ENCODE data around the gene SLC22A12.

Gene SLC22A12

DNA sequence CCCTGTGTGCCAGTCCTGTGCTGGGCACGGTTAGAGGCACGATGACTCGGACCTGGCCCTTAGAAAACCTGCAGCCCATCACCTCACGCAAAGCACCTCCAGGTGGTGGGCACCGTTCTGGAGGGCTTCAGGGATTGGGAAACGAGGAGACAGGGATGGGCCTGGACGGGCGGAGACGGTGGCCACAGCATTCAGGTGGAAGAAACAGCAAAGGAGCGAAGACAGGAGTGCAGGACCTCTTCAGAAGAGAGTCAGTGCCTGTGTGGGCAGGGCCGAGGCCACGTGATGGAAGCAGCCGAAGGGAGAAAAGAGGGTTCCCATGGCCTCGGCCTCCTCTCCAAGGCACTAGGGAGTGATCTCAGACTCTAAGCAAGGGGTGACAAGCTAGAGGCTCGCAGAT lies 8.1 kb upstream of the SLC22A12 start:
- 86% methylated on average over 15 of the region's 15 CpGs for WGBS
- no peaks in the 10 kb centered on the region for H3K4me1 ChIP-seq (ENCODE audit: control insufficient read depth, insufficient read depth, low read depth, low read length)
- H3K36me3 ChIP-seq (ENCODE audit: control insufficient read depth in 1 of 2, insufficient read depth in 2 of 2, low read depth in 1 of 2, low read length in 2 of 2): no peaks in the 10 kb centered on the region
- H2BK120ac ChIP-seq (ENCODE audit: low read depth, low read length): no peak overlapping the region
- no peak overlapping the region for H3K14ac ChIP-seq (ENCODE audit: low read length in 2 of 2)
- H2AK5ac ChIP-seq (ENCODE audit: low read length, severe bottlenecking): no peak overlapping the region
- H3K4ac ChIP-seq (ENCODE audit: low read depth in 1 of 2, low read length in 2 of 2): no peak overlapping the region
- peaks cover 5% of the 10 kb centered on the region for H3K9me3 ChIP-seq (ENCODE audit: control insufficient read depth, low read length)
- no peak overlapping the region for H3K4me3 ChIP-seq (ENCODE audit: insufficient read depth in 1 of 2, low read depth in 1 of 2, low read length in 2 of 2)
- H3K27me3 ChIP-seq (ENCODE audit: control insufficient read depth in 1 of 2, insufficient read depth in 1 of 2, low read length in 2 of 2): peaks cover 13 to 14% of the 10 kb centered on the region in 2 experiments
- no peak overlapping the region for H3K18ac ChIP-seq (ENCODE audit: low read depth in 1 of 2, low read length in 2 of 2)
- peak overlapping the region; percentile 17 for H3K9ac ChIP-seq (ENCODE audit: low read length)
- no peak overlapping the region for H2BK15ac ChIP-seq (ENCODE audit: low read depth, poor library complexity, severe bottlenecking)
- no peak overlapping the region for H2BK5ac ChIP-seq (ENCODE audit: low read depth, low read length, poor library complexity, severe bottlenecking)
- H3K27ac ChIP-seq (ENCODE audit: low read length, poor library complexity, severe bottlenecking): no peak overlapping the region
- no peak overlapping the region for H2BK12ac ChIP-seq (ENCODE audit: low read length in 2 of 2)
- no peak overlapping the region for H2AFZ ChIP-seq (ENCODE audit: low read depth, low read length)
- H3K79me1 ChIP-seq (replicated peaks; ENCODE audit: low read length, poor library complexity, severe bottlenecking): no peaks in the 10 kb centered on the region
- DNase-seq: no peak
- H3K23ac ChIP-seq (ENCODE audit: low read length in 2 of 2): no peak overlapping the region
- no peak overlapping the region for H3K4me2 ChIP-seq (ENCODE audit: low read length, poor library complexity, severe bottlenecking)
- no peak overlapping the region for H4K8ac ChIP-seq (ENCODE audit: low read length)
- H4K91ac ChIP-seq (ENCODE audit: low read length): no peak overlapping the region

DNA sequence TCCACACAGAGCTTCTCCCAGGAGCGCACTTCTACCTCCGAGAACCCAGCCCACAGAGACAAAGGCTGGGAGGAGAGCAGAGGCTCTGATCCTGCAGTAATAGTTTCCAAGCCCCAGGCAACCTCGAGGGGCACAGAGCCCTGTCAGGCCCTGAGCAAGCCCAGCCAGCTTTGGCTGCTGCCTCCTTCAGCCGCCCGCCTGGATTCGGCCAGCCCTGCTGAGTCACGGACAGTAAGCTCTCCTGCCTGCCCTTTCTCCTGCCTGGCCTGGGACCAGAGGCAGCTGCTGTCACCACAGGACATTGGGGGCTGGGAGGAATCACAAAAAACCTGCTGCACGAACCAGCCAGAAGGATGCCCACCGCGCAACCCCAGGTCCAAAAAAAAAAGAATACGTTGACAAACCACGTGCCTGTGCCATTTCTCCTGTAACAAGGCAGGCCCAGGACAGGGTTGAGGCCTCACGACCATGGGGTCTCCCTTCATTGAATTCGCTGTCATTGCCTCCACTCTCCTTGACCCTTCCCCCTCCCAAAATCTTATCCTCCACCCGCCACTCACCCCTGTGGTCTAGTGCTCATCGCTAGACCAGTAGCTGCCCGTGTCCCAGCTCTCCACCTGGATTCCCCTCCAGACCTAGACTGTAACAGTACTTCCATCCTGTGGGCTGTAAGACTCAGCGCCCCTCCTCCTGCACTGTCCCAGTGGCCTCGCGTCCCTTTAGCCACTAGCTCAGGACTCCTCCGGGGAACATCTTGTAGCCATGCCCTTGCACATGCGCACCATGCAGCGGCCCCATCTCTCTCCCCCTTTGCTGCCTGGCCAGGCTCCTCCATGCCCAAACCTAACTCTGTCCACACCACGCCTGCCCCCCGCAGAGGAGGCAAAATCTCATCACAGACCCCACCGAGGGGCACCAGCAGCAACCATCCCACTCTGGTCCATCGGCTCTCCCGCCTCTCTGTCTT lies 7.4 kb upstream of the SLC22A12 start:
- H3K27ac ChIP-seq (ENCODE audit: low read length, poor library complexity, severe bottlenecking): no peak overlapping the region
- peak; percentile 3 for DNase-seq
- H3K79me1 ChIP-seq (replicated peaks; ENCODE audit: low read length, poor library complexity, severe bottlenecking): no peaks in the 10 kb centered on the region
- H2AK5ac ChIP-seq (ENCODE audit: low read length, severe bottlenecking): no peak overlapping the region
- no peak overlapping the region for H2BK15ac ChIP-seq (ENCODE audit: low read depth, poor library complexity, severe bottlenecking)
- no peak overlapping the region for H2BK120ac ChIP-seq (ENCODE audit: low read depth, low read length)
- peak overlapping the region; percentile 17 for H3K9ac ChIP-seq (ENCODE audit: low read length)
- H3K23ac ChIP-seq (ENCODE audit: low read length in 2 of 2): no peak overlapping the region
- 82% methylated on average over 28 of the region's 28 CpGs for WGBS
- no peak overlapping the region for H2AFZ ChIP-seq (ENCODE audit: low read depth, low read length)
- H3K4me2 ChIP-seq (ENCODE audit: low read length, poor library complexity, severe bottlenecking): no peak overlapping the region
- H3K14ac ChIP-seq (ENCODE audit: low read length in 2 of 2): no peak overlapping the region
- H3K4me3 ChIP-seq (ENCODE audit: insufficient read depth in 1 of 2, low read depth in 1 of 2, low read length in 2 of 2): no peak overlapping the region
- H2BK5ac ChIP-seq (ENCODE audit: low read depth, low read length, poor library complexity, severe bottlenecking): no peak overlapping the region
- H3K36me3 ChIP-seq (ENCODE audit: control insufficient read depth in 1 of 2, insufficient read depth in 2 of 2, low read depth in 1 of 2, low read length in 2 of 2): no peaks in the 10 kb centered on the region
- H3K18ac ChIP-seq (ENCODE audit: low read depth in 1 of 2, low read length in 2 of 2): no peak overlapping the region
- H3K9me3 ChIP-seq (ENCODE audit: control insufficient read depth, low read length): peaks cover 12% of the 10 kb centered on the region
- H3K27me3 ChIP-seq (ENCODE audit: control insufficient read depth in 1 of 2, insufficient read depth in 1 of 2, low read length in 2 of 2): peaks cover 7 to 13% of the 10 kb centered on the region in 2 experiments
- no peak overlapping the region for H2BK12ac ChIP-seq (ENCODE audit: low read length in 2 of 2)
- no peak overlapping the region for H4K8ac ChIP-seq (ENCODE audit: low read length)
- no peaks in the 10 kb centered on the region for H3K4me1 ChIP-seq (ENCODE audit: control insufficient read depth, insufficient read depth, low read depth, low read length)
- H4K91ac ChIP-seq (ENCODE audit: low read length): no peak overlapping the region
- no peak overlapping the region for H3K4ac ChIP-seq (ENCODE audit: low read depth in 1 of 2, low read length in 2 of 2)

DNA sequence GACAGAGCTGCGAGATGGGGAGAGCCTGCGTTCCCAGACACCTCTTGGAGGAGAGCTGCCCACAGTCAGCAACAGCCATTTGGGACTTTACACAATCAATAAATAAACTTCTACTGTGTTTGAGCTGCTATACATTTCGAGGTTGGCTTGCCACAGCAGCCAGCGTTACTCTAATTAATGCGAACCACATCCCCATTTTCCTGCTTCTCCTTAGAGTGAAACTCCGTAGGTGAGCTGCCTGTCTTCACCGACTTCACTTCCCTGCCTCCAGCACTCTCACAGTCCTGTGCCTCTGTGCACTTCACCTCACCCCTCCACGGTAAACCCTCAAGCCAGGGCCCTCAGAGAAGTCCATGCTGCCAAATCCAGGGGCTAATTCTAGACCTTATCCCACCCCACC lies 5.9 kb upstream of the SLC22A12 start:
- DNase-seq: no peak
- H3K27me3 ChIP-seq (ENCODE audit: control insufficient read depth in 1 of 2, insufficient read depth in 1 of 2, low read length in 2 of 2): peaks cover 0 to 12% of the 10 kb centered on the region in 2 experiments
- no peak overlapping the region for H3K4ac ChIP-seq (ENCODE audit: low read depth in 1 of 2, low read length in 2 of 2)
- no peak overlapping the region for H2BK120ac ChIP-seq (ENCODE audit: low read depth, low read length)
- no peak overlapping the region for H4K91ac ChIP-seq (ENCODE audit: low read length)
- no peak overlapping the region for H3K4me2 ChIP-seq (ENCODE audit: low read length, poor library complexity, severe bottlenecking)
- peaks cover 15% of the 10 kb centered on the region for H3K9me3 ChIP-seq (ENCODE audit: control insufficient read depth, low read length)
- H2BK12ac ChIP-seq (ENCODE audit: low read length in 2 of 2): no peak overlapping the region
- no peak overlapping the region for H2AK5ac ChIP-seq (ENCODE audit: low read length, severe bottlenecking)
- no peak overlapping the region for H4K8ac ChIP-seq (ENCODE audit: low read length)
- no peaks in the 10 kb centered on the region for H3K4me1 ChIP-seq (ENCODE audit: control insufficient read depth, insufficient read depth, low read depth, low read length)
- no peak overlapping the region for H2AFZ ChIP-seq (ENCODE audit: low read depth, low read length)
- no peak overlapping the region for H3K4me3 ChIP-seq (ENCODE audit: insufficient read depth in 1 of 2, low read depth in 1 of 2, low read length in 2 of 2)
- no peaks in the 10 kb centered on the region for H3K79me1 ChIP-seq (replicated peaks; ENCODE audit: low read length, poor library complexity, severe bottlenecking)
- no peak overlapping the region for H3K23ac ChIP-seq (ENCODE audit: low read length in 2 of 2)
- H2BK15ac ChIP-seq (ENCODE audit: low read depth, poor library complexity, severe bottlenecking): no peak overlapping the region
- H3K14ac ChIP-seq (ENCODE audit: low read length in 2 of 2): no peak overlapping the region
- H2BK5ac ChIP-seq (ENCODE audit: low read depth, low read length, poor library complexity, severe bottlenecking): no peak overlapping the region
- H3K9ac ChIP-seq (ENCODE audit: low read length): no peak overlapping the region
- H3K36me3 ChIP-seq (ENCODE audit: control insufficient read depth in 1 of 2, insufficient read depth in 2 of 2, low read depth in 1 of 2, low read length in 2 of 2): no peaks in the 10 kb centered on the region
- H3K18ac ChIP-seq (ENCODE audit: low read depth in 1 of 2, low read length in 2 of 2): no peak overlapping the region
- H3K27ac ChIP-seq (ENCODE audit: low read length, poor library complexity, severe bottlenecking): no peak overlapping the region
- 79% methylated on average over 7 of the region's 8 CpGs for WGBS

DNA sequence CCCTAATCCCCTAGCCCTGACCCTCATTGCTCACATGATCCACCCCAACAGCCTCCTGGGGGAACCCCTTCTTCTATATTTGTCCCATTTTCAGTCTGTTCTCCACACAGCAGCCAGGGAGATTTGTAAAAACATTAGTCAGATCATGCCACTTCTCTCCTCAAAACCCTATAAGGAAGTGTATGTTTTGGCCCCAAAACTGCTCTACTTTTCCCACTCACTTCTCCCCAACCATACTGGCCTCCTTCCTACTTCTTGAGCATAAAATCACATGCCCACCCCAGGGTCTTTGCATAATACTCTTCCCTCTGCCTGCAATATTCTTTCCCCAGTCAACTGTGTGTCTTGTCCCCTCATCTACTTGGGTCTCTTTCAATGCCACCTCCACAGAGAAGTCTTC lies 4.7 kb upstream of the SLC22A12 start:
- H3K9me3 ChIP-seq (ENCODE audit: control insufficient read depth, low read length): peaks cover 15% of the 10 kb centered on the region
- no peaks in the 10 kb centered on the region for H3K36me3 ChIP-seq (ENCODE audit: control insufficient read depth in 1 of 2, insufficient read depth in 2 of 2, low read depth in 1 of 2, low read length in 2 of 2)
- no peak overlapping the region for H3K18ac ChIP-seq (ENCODE audit: low read depth in 1 of 2, low read length in 2 of 2)
- no peaks in the 10 kb centered on the region for H3K79me1 ChIP-seq (replicated peaks; ENCODE audit: low read length, poor library complexity, severe bottlenecking)
- H2AFZ ChIP-seq (ENCODE audit: low read depth, low read length): no peak overlapping the region
- H3K4ac ChIP-seq (ENCODE audit: low read depth in 1 of 2, low read length in 2 of 2): no peak overlapping the region
- no peak overlapping the region for H3K27ac ChIP-seq (ENCODE audit: low read length, poor library complexity, severe bottlenecking)
- H3K23ac ChIP-seq (ENCODE audit: low read length in 2 of 2): no peak overlapping the region
- H4K91ac ChIP-seq (ENCODE audit: low read length): no peak overlapping the region
- H3K27me3 ChIP-seq (ENCODE audit: control insufficient read depth in 1 of 2, insufficient read depth in 1 of 2, low read length in 2 of 2): peaks cover 0 to 7% of the 10 kb centered on the region in 2 experiments
- no peaks in the 10 kb centered on the region for H3K4me1 ChIP-seq (ENCODE audit: control insufficient read depth, insufficient read depth, low read depth, low read length)
- no peak overlapping the region for H2BK120ac ChIP-seq (ENCODE audit: low read depth, low read length)
- DNase-seq: no peak
- H3K9ac ChIP-seq (ENCODE audit: low read length): no peak overlapping the region
- no peak overlapping the region for H3K14ac ChIP-seq (ENCODE audit: low read length in 2 of 2)
- no peak overlapping the region for H3K4me3 ChIP-seq (ENCODE audit: insufficient read depth in 1 of 2, low read depth in 1 of 2, low read length in 2 of 2)
- H4K8ac ChIP-seq (ENCODE audit: low read length): no peak overlapping the region
- no peak overlapping the region for H3K4me2 ChIP-seq (ENCODE audit: low read length, poor library complexity, severe bottlenecking)
- no peak overlapping the region for H2BK5ac ChIP-seq (ENCODE audit: low read depth, low read length, poor library complexity, severe bottlenecking)
- H2AK5ac ChIP-seq (ENCODE audit: low read length, severe bottlenecking): no peak overlapping the region
- no peak overlapping the region for H2BK15ac ChIP-seq (ENCODE audit: low read depth, poor library complexity, severe bottlenecking)
- no peak overlapping the region for H2BK12ac ChIP-seq (ENCODE audit: low read length in 2 of 2)
